Nucleus accumbens (tissue), 56 donors: ENCODE measurements around the gene NUBP1.
A peak's percentile ranks its signal among the peaks of the same experiment; 100 is the strongest.
"Not testable (repeated sequence)": the region's sequence is repeated elsewhere in the genome, so short reads cannot be mapped to it uniquely, and the experiment has no call there.

Source experiments
- DNase-seq, 56 donors: peaks; one replicate each; lab custom pipeline; 2025; lab: John Stamatoyannopoulos, UW

The NUBP1 gene

DNA sequence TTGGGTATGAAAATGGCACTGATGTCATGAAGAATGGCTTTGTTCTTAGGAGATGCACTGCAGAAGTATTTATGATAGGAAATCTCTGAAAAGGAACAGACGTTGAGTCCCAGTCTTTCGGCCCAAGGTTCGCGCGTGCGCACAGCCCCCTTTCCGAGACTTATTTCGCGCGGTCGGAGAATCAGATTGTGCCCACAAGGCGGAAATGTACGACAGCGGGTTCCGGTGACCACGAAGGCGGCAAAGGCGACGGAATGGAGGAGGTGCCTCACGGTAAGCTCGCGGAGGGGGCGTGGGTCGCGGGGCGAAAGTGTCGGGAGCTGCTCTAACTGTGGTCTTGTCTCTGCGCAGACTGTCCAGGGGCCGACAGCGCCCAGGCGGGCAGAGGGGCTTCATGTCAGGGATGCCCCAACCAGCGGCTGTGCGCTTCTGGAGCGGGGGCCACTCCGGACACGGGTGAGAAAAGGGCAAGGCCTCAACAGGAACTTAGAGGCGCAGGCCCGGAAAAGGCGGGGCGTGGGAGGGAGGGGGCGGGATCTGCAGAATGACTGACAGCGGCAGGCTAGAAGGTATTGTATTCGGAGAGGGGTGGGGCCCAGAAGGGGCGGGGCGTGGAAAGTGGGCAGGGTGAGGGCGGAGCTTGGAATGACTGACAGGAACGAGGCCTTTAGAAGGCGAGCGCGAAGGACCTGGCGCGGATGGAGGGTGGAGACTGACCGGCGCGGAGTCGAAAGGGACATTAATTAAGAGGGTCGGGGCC lies at the start of gene NUBP1:
Gene NUBP1, plus strand, starts transcription at position 233 of the 760 bp plus-strand sequence. Its CDS starts 22 bp downstream, at position 255.
- DNase-seq = peak; percentile 96 to 100 (median 99)

DNA sequence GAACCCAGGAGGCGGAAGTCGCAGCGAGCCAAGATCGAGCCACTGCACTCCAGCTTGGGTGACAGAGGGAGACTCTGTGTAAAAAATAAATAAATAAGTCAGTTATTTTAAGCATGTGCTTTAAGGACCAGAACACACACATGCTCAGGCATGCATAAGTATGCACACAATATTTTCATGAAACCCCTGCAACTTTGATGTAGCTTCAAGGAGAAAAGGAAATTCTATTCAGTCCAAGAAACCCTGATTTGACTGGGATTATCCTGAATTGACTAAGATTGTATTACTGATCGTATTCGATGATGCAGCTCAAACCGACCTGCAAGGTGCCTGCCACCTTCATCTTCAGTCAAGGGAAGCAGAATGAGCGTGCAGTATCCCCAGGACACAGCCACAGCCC lies 49.8 kb upstream of the NUBP1 start:
- no peak for DNase-seq

DNA sequence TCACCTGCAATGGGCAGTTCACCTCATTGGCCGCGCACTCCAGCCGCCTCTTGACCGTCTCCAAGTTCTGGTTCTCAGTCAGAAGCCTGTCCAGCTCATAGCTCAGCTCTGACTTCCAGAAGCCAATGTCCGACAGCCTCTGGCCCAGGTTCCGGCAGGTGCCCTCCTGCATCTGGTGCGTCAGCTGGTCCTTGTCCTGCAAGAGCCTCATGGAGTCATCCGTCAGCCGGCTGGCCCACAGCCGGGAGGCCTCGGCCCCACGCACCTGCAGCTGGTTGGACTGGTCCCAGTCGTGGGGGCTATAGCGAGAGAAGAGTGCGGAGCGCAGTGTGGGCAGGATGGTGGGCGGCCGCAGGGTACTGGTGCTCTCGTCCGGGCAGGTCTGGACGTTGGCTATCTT lies 49.3 kb upstream of the NUBP1 start:
- no peak for DNase-seq

DNA sequence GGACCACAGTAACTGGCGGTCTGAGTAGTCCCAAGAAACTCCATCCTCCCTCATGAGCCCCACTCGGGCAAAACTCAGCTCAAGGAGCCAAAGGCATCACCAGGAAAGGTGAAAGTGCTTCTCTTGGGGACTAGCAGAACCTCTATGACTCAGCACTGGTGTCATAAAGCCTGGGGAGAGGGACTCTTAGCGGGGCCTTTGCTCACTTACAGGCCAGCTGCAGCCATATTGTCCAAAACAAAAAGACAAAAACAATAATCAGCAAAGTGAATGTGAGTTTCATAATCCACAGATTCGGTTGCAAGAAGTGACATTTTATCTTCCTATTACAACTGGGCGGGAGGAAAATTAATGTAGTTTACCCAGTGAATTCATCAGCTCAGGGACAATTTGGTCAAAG lies 48.8 kb upstream of the NUBP1 start, which contains the start of gene TEKT5:
Gene TEKT5, minus strand, starts transcription at position 101 of the 400 bp plus-strand sequence. Its CDS starts 57 bp downstream, at position 44.
- DNase-seq = no peak

DNA sequence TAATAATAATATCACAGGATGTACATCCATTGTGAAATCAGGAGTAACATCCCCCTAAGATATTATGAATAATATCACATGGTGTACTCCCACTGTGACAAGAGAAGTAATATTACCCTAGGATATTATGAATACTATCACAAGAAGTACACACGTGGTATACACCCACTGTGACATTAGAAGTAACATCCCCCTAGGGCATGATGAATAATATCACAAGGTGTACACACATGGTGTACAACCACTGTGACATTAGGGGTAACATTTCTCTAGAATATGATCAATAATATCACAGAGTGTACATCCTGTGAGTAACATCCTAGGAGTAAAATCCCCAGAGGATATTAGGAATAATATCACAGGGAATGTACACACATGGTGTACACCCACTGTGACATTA lies 43.9 kb upstream of the NUBP1 start:
- no peak for DNase-seq

DNA sequence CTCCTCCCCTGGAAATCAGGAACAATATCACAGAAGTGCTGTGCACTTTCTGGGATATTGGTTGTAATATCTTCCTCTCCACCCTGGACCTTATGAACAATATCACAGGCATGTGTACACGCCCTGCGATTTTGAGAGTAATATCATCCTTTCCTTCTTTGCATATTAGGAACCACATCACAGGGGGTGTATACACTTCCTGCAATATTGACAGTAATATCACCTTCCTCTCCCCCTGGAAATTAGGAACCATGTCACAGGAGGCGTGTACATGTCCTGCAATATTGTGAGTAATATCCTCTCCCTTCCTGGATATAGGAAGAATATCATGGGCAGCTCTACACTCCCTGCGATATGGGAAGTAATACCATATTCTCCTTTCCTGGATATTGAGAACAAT lies 34.7 kb upstream of the NUBP1 start:
- no peak for DNase-seq

DNA sequence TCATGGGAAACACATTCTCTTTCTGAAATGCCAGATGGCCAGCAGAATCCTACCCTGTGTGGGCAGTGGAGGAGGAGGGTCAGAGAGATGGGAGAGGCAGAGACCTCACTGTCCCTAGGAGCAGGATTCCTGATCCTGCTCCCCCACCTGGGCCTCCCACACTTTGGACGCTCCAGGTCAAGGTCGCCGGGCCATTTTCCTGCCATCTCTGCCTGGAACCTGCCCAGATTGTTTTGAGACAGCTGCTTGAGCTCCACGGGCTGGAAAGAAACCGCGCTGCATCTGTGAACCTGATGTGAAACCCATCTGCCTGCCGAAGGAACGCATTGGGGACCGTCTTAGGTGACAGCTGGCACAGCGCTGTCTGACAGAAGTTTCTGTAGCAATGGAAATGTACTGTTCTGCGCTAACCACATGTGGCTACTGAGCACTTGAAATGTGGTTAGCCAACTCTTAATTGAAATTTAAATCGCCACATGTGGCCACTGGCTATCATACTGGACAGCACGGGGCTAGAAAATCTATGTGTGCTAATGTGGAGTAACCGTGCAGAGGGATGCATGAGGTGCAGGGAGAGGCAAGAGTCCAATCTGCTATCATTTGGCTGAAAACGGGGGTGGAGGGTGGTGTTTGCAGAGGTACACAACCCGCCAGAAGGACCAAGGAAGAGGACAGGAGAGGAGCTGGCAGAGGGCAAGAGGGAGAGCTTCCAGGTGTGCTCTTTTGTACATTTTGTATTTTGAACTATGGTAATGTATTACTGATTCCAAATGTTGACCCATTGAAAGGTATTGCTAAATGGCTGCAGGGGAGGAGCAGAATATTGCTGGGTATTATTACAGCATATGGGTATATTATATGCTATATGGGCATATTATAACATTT lies 15.4 kb upstream of the NUBP1 start:
- no peak for DNase-seq

DNA sequence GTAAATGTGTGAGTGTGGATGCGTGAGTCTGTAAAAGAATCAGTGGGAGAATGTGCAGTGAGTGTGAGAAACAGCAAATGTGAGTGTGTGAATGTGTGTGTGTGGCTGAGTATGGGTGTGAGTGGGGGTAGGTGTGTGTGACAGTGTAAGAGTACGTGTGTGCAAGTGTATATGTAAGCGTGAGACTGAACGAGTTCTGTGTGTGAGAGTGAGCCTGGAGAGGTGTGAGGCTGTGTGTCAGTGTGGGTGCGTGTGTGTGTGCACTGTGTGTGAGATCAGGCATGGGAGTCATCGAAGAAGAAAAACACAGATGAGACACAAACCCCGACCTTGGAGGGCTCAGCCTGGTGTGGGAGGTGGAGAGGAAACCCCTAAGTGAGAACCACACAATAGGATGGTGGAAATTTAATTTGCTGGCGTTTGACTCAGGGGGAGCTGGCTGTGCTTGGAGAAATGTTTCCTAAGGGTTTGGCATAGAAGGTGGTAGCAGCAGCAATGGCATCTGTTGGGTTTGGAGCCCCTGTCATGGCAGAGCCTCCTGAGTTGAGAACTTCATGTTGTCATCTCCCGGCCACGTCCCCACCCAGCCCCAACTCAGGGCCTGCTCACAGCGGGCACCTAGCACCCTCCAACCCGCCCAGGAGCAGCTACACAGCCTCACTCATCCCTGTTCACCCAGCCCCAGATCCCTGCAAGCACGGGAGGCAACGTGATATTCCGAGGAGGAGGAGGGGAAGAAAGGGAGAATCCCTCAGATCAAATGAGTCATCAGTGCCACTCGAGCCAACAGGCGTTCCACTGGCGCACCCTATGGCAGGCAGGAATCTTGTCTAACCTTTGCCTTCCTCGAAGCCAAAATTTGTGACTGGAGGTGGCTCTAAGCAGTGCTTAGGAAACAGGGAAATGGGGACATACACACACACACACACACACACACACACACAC lies 14.3 kb upstream of the NUBP1 start:
- peak in 23 of 56 donors; percentile 10 to 71 (median 33) for DNase-seq

DNA sequence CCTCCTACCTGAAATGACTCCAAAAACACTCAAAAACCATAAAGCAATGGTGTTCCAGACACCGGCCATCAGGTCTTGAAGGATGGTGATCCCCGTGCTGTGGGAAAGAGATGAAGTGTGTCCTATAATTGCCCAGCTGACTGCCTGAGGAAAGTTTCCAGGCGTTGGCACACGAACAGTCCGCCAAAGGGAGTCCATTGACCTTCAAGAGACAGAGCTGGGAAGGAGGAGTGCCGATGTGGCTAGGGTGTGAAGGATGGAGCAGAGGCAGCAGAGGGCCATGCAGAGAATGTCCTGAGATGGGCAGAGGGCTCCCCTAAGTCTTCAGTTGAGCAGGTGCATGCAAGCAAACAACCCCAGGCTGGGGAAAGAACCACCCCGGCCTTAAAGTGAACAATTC lies 11.9 kb upstream of the NUBP1 start:
- DNase-seq = no peak

DNA sequence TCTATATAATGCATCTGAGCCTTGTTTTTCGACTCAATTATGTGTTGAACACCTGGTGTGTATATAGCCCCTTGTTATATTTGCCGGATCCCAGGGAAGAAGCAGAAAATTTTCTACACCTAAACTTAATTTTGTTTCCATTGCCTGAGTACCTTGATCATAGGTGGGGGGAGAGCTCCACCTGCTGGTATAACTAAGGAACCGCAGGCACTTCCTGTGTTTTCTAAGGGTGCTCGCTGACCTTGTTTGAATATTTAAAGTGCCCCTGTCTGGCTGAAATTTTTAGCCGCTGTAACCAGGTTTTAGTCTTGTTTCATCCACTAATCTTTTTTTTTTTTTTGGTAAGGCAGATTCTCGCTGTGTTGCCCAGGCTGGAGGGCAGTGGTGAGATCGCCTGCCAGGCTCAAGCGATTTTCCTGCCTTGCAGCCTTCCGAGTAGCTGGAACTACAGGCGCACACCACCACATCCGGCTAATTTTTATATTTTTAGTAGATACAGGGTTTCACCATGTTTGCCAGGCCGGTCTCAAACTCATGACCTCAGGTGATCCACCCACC lies 6.5 kb upstream of the NUBP1 start:
- DNase-seq = peak in 41 of 56 donors; percentile 5 to 68 (median 31)

DNA sequence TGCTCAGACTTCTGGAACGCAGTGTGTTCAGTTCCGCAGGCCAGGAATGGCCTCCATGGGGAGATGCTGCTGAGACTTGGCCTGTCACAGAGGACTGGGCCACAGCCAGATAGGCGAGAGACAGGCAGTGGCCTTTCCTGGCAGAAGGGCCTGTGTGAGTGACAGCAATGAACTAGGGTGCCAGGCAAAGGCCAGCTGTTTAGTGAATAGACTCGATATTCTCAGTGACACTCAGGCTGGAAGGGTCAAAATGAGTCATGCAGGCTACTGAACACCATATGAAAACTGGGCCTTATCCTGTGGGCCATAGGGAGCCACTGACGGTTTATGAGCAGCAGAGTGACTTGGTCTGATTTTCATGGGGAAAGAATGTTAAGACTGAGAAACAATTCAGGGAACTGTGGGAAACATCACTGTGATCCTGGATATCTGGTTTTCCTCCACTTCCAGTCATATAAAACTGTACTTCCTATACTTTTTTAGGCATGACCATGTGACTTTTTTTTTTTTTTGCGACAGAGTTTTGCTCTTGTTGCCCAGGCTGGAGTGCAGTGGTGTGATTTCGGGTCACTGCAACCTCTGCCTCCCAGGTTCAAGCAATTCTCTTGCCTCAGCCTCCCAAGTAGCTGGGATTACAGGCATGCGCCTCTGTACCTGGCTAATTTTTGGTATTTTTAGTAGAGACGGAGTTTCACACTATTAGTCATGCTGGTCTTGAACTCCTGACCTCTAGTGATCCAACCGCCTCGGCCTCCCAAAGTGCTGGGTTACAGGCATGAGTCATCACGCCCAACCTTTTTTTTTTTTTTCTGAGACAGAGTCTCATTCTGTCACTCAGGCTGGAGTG lies 5.2 kb upstream of the NUBP1 start:
- DNase-seq = peak in 44 of 56 donors; percentile 13 to 86 (median 48)

DNA sequence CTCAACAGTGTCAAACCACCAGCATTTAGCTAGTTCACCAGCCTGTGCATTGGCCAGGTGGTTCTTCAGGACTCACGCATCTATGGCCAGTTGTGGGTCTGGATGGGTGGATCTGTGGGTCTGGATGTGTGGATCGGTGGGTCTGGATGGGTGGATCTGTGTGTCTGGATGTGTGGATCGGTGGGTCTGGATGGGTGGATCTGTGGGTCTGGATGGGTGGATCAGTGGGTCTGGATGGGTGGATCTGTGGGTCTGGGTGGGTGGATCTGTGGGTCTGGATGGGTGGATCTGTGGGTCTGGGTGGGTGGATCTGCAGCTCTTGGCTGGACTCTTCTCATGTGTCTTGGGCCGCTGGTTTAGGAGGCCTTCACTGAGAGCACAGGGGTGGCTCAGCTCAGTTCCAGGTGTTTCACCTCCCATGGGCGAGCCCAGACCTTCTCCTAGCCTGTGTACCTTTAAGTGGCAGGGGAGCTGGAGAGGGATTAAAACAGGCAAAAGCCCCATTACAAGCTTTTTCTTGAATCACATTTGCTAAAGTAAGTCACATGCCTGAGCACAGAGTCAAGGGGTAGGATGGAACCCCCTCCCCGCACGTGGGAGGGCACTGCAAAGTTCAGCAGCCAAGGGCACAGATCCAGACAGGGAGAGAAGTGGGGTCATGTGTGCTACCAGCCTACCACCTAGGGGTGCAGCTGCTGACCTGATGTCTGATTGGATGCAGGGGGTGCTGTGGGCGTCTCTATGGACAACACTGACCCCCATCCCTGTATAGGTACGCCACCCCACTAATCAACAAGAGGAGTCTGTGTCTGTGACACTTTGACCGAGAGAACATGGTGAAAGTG lies 3.4 kb upstream of the NUBP1 start:
- no peak for DNase-seq

DNA sequence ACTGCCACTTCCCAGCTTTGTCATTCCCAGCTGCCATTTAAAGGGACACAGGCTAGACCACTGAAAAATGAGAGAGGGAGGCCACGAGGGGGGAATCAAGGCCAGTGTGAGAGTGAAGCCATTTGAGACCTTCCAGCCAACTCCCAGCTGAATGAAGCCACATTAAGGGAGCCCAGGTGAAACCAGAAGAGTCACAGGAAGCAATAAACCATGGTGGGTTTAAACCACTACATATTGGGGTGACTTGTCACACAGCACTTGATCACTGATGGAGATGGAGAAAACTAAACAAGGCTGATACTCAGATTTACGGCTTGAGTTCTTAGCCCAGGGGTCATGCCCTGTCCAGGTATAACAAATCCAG lies 2.8 kb upstream of the NUBP1 start:
- DNase-seq = no peak

DNA sequence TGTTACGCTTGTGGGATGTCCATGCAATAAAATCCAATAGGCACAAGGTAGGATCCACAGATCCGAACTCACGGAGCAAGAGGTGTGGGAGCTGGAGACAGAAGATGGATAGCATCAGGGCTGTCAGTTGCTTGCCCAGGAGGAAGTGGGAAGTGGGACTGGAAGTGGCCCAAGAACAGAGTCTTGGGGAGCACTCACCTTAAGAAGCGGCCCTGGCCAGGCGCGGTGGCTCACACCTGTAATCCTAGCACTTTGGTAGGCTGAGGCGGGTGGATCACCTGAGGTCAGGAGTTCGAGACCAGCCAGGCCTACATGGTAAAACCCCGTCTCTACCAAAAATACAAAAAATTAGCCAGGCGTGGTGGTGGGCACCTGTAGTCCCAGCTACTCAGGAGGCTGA lies 2.4 kb upstream of the NUBP1 start:
- not testable (repeated sequence) for DNase-seq

DNA sequence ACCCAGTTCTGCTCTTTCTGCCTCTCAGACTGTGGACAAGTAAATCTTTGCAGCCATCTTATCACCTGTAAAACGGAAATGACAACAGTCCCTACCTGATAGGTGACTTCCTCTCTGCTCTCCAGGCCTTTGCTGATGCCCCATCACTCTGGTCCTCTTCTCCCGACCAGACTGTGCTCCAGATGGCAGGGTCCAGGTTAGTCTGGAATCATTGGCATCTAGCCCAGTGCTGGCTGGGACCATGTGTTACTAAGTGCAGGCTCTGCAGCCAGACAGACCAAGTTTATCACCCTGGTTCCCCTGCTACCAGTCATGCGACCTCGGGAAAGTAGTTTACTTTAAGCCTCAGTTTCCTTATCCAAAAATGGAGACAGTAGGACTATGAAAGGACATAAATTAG lies 1.8 kb upstream of the NUBP1 start:
- DNase-seq = peak in 1 of 56 donors; percentile 8

DNA sequence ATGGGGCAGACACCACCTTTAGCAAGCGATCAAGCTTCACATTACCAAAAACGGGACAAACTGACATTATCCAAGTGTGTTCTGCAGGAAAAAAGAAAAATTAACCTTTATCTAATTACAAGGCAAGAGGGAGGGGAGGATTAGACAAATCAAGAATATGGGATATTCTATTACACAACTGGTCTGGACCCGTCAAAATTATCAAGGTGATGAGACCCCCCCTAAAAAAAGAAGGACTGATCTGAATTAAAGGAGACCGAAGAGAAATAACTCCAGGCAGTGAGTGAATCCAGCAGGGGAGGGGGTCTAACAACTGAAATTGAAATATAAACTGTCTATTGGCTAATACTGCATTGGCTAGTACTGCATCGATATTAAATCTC lies 424 bp upstream of the NUBP1 start:
- no peak for DNase-seq

DNA sequence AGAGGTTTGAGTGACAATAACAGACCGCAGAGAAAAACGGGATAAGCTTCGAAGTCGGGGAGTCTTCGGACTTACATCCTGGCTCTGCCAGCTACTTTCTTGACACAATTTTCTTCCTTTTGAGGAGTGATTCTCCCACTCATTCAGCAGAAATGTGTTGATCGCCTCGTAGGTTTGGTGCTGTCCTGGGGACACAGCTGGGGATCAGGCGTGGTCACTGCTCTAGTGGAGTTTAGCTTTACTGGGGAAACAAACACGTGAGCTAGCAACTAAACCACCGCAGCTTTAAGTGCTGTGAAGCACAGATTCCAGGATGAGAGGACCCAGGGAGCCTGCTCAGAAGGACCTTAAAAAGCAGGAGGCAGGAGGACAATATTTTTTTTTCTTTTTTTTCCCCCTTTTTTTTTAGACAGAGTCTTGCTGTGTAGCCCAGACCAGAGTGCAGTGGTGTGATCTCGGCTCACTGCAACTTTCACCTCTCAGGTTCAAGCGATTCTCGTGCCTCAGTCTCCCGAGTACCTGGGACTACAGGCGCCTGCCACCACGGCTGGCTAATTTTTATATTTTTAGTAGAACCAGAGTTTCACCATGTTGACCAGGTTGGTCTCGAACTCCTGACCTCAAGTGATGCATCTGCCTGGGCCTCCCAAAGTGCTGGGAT lies 858 bp downstream of the NUBP1 start:
- peak in 1 of 56 donors; percentile 48 for DNase-seq

DNA sequence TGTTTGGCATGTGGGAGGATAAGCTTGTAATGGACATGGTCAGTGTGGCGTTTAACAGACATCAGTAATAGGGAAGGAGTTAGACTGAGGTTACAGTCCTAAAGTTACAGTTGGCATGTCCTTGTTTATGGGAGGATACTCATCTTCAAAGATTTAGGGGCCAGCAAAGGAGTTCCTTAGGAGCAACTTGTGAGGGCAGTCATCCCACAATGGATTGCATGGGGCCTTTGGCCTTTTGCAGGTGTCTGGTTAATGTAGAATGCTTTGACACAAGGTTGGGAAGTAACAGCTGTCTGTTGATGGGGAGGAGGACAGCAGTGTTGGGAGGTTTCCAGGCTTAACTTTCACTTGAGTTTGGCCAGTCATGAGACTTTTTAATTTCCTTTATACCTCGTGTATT lies 2.2 kb downstream of the NUBP1 start:
- DNase-seq = no peak
